T-helper 2 cell (primary cell): Measurements from ENCODE around the gene DTNB.

Experiments
- DNase-seq, 5 experiments: peaks; one replicate each; pipeline versions ENCODE4 v3.0.0 to v3.0.0-alpha.2; 2012 to 2022

Gene DTNB

DNA sequence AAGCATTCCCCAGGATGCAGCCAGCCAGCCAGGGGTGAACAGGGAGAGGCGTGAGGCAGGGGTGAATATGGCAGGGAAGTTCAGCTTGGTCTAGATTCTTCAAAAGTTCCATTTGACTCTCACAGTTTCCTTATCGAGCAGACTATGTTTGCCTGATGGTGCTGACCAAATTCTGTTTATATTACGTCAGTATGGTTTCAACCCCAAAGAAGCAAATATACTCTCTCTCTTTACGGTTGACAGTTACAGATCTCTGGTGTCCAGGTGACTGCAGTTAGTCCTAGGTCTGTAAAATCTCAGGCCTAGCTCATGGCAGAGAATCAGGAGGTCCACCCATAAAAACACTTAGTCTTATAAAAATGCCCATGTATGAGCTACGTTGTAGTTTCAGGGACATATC is 293.4 kb downstream of the DTNB start:
- peak in 1 of 5 experiments; percentile 27 for DNase-seq

DNA sequence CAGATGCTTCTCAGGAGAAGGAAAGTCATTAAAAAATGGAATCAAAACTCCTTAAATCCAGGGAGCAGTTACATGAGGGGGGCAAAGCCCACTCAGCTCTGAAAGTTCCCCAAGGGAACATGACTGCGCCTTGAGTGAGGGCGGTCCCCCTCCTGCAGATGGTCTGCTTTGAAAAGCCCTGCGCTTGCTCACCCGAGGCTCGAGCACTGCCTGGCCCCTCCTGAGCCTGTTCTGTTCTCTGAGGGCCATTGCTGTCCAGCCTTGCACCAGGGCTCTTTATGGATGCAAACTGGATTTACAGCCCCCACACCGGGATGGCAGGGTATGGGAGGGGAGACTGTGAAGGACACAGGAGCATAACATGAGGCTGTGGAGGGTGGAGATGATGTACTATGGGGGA is 293.8 kb downstream of the DTNB start:
- no peak for DNase-seq

DNA sequence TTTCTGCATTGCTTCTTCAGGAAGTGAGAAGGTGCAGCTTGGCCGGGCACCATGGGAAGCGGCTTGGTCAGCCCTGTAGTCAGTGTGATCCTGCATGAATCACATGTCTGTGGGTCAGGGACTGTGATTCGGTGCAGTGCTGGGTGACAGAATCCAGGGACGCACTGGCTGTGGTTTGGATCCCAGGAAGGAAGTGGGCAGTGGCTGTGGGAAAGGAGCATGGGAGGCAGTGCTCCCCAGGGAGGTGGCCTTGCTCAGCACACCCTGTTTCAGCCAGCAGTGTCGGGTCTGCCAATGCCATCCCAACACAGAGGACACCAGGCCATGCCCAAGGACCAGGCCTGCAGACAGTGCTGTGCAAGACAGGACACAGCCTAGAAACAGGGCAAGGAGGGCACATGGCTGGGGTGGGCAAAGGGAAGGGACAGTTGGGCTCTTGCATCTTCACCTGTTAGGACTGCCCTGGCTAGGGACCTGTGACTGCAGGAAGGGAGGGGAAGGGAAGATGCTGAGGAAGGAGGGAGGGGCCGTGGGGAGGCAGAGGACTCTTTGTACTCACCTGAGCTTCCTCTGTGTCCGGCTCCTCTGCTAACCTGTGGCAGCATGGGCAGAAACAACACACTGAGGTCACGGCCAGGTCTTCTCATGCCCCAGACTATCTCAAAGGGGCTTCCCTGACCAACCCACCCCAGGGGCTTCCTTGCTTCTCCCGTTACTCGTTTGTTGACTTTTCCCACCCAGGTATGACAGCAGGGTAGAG is 294.5 kb downstream of the DTNB start:
- DNase-seq = no peak

DNA sequence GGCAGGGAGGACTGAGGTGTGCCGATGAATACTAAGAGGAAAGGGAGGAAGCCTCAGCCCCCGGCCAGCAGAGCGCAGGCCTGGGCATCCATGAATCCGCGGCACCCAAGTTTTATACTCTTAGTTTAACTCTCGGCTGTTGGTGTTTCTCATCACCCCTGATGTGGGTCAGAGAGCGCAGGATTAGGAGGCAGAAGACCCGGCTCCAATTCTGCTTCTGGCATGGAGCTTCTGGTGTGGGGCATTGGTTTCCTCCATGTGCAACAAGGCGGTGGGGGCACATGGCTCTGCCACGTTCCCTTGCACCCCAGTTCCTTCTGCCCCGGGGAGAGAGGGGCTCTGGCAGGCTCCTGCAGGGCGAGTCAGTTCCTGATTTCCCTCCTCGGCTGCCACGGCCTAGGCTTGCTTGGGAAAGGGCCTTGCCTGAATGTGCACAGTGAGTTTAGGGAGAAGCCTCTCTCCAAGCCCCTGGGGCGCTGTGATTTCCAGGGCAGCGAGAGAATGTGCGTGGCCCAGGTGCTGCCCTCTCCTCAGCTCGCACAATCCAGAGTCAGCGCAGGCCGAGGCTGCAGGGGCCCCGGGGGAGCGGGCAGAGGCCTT is 295.5 kb downstream of the DTNB start:
- DNase-seq = no peak

DNA sequence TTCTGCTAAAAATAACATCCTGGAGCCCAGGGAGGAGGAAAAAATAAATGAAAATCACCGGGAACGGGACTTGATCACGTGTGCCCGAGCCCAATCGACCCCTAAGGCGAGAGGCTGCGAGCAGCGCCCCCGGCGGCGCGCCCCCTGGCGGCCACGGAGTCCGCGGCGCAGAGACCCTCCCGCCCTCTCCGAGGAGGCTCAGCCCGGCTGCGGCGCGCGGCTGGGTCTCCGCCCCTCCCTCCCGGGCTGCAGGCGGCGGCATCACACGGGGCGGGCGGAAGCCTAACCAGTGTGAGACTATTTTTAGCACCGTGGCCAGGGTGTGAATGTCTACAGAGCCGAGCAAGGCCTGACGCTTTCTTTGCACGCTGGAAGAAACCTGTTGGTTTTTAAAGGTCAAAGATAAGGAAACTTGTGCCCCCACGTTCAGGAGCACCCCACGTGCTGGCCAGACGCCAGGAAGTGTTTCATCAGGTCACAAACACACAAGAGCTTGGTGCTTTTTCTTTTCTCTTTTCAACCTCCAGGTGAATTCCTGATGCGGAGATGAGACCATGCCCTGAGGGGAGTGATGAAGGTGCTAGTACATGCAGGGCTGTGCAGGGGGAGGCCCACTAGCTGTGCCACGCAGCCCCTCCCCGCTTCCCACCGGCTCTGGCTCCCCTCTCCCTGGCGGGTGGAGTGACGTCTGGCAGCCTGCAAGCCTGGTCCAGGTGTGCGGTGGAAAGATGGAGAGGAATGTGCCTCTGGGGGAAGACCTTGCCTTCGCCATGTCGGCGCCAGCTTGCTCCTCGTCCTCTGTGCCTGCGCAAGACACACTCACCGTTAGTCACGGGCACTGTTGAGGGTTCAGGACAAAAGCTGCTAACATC is 296.4 kb downstream of the DTNB start:
- DNase-seq = peak; percentile 79 to 97 (median 86)

DNA sequence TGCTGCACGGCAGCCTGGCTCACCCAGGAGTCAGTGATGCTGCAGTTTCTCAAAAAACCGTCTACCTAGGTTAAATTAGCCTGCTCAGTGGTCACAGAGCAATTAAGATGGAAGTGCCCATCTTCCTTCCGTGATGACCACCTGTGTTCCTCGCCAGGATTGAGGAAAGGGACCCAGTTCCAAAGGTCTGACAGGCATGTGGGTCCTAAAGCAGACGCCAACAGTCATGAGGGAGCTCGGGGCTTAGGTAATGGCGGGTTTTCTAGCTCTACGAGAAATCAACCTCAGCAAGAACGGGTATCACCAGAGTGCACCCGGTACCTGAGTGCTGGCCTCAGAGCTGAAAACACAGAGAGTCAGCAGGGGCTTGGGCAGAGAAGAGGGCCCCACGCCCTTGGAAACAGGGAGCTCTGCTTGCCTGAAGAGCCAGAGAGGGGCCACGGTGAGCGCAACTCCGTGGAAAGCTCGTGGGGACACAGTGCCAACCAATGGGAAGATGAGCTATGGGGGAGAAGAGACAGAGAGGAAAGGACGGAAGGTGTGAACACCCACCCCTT is 297.3 kb downstream of the DTNB start:
- no peak for DNase-seq

DNA sequence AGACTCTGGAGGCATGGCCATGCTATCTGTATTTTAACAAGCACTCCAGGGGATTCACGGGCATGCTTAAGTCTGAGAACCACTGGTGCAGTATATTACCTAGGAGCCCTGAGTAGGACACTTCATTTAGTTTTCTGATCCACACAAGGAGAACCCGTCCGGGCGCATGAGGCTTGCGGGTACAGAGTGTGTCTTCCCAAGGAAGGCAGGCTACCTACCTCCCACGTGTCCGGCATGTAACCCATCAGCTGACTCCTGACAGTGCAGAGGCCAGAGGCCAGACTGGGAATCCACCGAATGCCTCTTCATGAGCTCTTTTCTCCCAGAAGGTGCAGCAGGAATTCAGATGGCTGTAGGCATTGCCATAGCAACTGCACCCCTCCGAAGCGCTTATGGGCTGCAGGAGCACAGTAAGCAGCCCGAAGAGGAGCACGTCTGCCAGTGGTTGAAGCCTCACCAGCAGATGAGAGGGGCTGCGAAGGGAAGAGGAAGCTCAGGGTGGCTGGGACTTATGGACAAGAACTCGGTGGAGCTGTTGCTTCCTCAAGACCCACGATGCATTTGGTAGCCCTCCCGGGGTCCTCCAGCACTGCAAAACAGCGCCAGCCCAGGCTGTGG is 297.9 kb downstream of the DTNB start:
- no peak for DNase-seq

DNA sequence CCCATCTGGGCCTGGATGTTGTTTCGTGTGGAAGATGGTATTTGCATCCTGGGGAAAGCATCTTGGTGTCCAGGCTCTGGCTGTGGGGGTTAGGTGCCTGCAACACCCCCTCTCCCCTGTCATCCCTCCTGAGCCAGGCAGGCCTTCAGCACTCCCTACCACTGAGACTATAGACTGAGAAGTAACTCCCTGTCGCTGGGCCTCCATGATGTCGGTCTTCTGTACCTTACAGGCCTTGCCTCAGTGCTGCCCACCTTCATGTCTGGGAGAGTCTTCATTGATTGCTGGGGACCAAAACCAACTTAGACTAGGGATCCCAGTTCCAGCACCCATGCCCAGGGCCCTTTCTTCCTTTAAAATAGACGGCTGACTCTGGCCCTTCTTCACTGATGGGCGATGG is 298.6 kb downstream of the DTNB start:
- DNase-seq = no peak

DNA sequence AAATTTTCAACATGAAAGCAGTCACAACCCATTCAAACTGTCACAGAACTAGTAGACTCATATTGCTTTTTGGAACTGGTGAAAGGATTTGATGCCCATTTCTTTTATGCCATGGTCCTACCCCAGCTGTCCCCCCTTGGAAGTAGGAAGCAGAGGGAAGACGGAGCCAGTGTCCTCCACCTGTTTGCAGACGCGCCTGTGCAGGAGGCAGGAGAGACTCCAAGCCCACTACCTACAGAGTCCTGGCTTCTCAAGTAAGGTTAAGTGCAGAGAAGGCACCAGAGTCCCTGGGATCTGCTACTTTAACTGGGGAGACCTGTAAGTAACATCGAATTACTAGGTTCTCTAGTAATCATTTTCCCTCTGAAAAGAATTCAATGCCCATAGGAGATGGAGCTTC is 299.0 kb downstream of the DTNB start:
- DNase-seq = no peak

DNA sequence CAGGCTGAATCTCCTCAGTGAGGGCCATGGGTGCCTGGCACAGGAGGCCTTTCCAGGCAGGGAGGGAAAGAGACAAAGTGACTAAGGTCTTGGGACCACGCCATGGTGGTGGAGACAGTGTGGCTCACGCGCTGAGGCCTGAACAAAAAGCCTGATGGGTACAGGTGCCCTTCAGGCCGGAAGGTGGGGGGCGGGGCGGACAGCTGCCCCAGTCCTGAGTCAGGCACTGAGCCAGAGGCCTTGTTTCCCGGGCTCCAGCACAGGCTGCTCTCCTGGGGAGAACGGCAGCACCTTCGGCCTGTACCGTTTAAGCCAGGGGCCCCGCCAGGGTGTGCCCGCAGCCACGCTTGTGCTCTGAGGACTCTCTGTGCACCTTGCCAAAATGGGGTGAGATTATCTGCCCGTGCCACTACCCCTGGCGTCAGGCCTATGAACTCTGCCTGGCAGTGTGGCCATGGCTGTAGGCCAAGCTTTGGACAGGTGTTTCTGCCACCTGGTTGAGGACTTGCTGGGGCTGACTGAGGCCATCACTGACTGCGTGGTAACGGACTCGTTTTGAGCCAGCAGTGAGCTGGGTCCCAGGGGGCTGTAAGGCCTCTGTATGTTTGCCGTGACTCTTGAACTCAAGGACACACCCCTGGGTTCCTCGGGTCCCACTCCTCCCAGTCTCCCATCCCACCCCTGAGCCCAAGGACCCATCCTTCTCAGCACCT is 300.0 kb downstream of the DTNB start:
- no peak for DNase-seq

DNA sequence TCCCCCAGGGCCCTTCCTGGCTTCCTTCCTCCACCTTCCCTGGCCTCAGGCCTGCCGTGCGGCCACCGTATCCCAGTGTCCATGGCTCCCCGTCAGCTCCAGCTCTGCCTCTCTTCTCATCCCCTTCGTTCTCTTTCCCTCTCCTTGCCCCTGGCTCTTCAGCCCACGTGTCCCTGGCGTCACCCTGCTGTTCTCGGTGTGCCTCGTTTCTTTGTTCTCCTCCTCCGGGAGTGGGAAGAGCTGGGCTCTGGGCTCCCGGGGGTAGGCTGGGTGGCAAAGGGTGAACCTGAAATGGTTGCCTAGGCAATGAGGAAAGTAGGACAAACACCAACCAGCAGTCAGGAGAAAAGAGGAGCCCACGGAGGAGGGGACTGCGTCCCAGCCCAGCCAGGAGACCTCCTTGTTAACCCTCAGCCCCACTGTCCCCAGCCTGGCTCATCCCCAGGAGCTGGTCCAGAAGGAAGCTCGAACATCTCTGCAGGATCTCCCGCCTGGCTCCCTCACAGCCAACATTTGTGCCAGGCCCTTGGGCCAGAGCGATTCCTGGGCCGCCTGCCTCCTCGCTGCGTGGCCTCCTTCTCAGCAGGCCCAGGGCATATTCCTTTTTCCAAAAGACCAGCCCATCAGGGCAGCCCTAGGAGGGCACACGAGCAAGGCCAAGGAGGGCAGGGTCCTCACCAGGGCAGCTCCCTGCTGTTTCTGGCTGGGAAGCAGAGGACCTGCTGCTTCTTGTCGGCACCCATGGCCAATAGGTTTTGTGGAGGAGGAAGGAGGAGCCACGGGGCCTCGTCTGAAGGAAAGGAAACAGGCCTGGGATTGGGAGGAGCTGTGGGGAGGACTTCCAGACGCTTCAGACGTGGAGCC is 300.7 kb downstream of the DTNB start:
- DNase-seq = no peak

DNA sequence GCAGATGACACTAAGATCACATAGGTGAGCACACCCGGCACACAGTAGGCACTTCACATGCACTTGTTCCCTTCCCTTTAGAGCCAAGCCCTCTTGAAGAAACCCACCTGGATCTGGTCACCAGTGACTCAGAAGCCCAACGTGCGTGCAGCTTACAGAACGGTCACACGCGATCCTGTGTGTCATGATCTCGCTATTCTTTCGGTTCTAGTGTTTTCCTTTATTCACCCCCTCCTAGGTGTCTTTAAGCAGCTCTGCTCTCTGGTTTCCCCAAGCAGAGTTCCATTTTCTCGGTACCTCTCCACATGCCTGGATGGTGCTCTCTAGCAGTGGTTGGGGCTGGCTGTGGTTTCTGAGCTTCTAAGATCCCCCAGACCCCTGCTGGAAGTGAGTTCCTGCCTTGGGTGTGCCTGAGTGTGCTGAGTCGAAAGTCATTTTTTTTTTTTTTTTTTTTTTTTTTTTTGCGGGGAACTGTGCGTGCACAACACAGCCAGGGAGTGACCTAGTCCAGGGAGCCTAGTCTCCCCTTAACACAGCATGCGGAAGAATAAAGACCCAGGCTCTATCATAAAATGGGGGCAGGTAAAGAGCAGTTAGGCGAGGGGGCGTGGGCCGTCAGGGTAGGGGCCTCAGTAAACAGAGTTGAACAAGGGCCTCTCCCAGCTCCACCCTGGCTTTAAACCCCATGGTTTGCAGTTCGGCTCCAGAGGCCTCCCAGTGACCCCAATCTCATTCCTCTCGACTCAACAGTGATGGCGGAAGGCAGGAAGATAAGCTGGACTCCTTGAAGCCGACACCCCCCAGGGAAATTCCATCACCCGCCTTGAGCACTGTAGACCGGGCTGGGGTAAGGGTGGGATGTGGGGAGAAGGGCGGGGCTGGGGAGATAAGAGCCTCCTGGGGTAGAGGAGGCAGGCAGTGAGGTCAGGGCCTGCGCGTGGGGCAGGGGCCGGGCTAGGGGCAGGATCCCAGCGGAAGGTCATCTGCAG is 301.8 kb downstream of the DTNB start:
- DNase-seq = no peak

DNA sequence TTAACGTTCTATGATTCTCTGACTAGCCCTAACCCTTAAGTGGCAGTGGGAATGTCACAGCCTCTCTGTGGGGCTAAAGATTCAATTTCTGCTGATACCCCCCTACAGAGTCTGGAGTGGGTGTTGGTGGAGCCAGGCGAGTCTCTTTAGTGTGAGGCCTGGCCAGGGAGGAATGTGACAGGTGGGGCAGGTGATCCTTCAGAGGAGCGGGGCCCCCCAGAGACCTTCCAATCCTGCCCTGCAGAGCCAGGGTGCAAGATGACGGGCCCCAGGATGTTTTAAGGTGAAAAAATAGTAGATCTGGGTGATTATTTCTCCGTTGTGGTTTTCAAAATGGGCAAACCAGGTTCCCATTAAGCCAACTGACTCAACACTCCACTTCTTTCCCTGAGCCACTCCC is 303.5 kb downstream of the DTNB start:
- DNase-seq = no peak

DNA sequence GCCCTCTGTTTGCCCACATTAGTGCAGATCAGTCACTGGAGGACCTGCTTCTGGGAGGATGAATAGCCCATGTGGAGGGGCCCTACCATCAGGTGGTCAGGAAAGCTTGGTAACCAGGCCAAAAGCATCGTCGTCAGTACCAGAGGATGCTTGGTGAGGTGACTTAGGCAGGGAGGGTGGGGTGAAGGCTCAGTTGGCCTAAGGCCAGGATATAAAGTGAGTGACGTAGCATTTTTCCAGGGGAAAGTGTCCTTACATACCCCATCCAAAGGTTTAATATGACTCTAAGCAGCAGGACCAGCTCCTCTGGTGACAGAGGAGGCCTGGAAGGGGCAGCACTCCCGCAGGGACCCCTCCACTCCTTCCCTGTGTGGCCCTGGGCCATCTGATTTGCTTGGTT is 303.9 kb downstream of the DTNB start:
- no peak for DNase-seq

DNA sequence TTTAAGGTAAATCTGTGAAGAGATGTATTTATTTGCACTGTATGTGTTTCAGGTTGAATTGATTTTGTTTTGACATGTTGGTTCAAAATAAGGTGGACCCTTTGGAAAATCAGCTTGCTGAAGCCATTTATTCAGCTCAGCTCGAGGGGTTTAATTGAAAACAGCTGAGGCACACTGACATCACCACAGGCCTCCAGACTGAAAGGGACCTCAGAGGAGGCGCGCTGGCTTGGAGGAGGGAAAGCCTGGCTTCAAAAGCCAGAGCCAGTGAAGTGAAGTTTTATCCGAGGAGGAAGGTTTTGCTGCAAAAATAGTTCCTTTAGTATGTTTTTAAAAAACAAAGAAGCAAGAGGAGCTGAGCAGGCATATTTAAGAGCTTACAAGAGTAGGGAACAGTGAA is 304.7 kb downstream of the DTNB start:
- DNase-seq = no peak

DNA sequence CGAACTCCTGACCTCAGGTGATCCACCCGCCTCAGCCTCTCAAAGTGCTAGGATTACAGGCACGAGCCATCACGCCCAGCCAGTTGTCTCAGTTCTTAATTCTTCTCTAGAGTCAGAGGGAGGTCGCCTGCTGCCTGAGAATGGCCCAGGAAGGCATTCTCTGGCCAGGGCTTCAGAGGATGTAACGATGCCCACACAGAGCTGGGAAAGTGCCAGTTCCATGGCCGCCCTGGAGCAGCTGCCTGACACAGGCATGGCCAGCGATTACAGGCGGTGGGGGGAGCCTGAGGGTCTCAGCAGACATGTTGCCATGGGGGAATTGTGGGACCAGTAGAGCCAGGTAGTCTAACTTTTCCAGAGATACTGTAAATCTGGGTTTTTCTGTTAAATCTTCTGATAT is 306.1 kb downstream of the DTNB start:
- DNase-seq = no peak

DNA sequence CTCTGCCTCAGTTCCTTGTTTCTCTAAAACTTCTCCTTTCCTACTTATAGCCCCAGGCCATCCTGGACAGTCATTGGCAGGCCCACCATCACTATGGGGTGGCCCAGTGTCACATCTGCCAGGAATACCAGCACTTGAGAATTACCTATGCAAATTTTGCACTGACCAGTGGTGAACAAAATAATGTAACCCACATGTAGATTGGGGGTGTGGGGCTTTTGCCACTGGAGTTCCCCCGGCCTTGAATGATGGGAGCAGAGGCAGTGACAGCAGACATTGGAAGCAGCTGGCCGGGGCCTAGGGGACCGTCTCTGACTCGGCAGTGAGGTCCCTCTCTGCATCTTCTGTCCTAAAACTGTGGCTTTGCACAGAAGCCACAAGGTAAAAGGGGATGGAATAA is 306.7 kb downstream of the DTNB start:
- DNase-seq = no peak

DNA sequence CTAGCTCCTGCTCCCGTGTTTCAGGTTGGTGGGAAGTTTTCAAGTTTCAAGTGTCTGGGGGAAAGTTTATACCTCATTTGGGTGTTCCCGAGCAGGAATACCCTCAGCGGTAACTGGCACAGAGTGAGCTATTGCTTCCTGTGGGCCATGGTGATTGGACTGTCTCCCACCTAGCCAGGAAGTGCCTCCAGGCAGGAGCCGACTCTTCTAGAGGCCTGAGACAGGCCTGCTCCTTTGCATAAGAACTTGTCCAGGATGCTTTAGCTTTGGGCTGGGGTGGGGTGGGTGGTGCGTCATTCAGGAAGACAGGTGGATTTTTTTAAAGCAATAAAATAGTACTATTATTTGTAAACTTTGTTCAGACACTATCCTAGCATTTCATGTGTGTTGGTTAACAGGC is 308.1 kb downstream of the DTNB start:
- no peak for DNase-seq

DNA sequence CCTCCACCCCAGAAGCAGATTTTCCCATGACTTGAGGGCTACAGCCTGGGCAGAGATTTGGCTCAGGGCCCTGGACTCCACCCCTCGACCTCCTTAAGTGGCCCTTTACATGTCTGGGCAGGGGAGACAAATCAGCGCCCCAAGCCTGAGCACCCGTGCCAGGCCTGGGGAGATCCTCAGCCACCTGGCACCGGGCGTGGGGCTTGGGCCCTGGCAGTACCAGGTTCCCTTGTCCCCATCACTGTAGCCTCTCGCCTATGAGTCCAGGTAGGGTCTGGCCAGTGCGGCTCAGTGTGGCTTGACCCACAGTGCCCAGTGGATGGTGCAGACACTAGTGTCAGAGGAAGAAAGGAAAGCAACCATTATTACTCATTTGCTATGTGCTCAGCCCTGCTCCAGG is 309.6 kb downstream of the DTNB start:
- DNase-seq = no peak
